Activated B cell treated with CpG ODN at 0.5 μM for 24 hours (primary cell): ENCODE results near the gene CDC14B. TPM values are rescaled to one million over a fixed set of nuclear protein-coding genes. Genes with fewer than 3 reads are reported as not detected.

Experiments used
- ATAC-seq: fragments of 200-7000 bp; cut with Tn5 transposase; one replicate; pipeline ENCODE4 v1.10.0; 2021; ENCODE audit warnings: low read depth, mild to moderate bottlenecking, moderate library complexity
- CTCF ChIA-PET: fragments of 350-600 bp; sonication (Branson Sonifier 250); formaldehyde crosslinking; loops from one replicate; lab custom pipeline; 2021; ENCODE audit warnings: antibody characterized with exemption; lab: Charles Lee
- POLR2A ChIA-PET: fragments of 350-600 bp; sonication (Branson Sonifier 250); formaldehyde crosslinking; loops from one replicate; lab custom pipeline; 2021; ENCODE audit warnings: antibody characterized with exemption; lab: Charles Lee
- DNase-seq: peaks from one replicate; pipeline ENCODE4 v3.0.0; 2022
- H3K27ac Mint-ChIP-seq: one replicate; pipeline ENCODE4 v1.8.0; 2020; ENCODE audit warnings: mixed read lengths
- H3K27me3 Mint-ChIP-seq: one replicate; pipeline ENCODE4 v1.8.0; 2021; ENCODE audit warnings: mixed read lengths
- H3K36me3 Mint-ChIP-seq: one replicate; pipeline ENCODE4 v1.8.0; 2021; ENCODE audit warnings: low read depth, mixed read lengths
- H3K4me1 Mint-ChIP-seq: one replicate; pipeline ENCODE4 v1.8.0; 2021; ENCODE audit warnings: mixed read lengths
- H3K4me3 Mint-ChIP-seq: one replicate; pipeline ENCODE4 v1.8.0; 2020; ENCODE audit warnings: mild to moderate bottlenecking, mixed read lengths
- H3K9me3 Mint-ChIP-seq: one replicate; pipeline ENCODE4 v1.8.0; 2020; ENCODE audit warnings: mixed read lengths
- CTCF ChIP-seq: fragments of 200-600 bp; IDR thresholded peaks from one replicate; pipeline ENCODE4 v1.8.0; 2022; ENCODE audit warnings: antibody characterized with exemption, mild to moderate bottlenecking
- intact Hi-C: fragments of 100-400 bp; cut with micrococcal nuclease; formaldehyde crosslinking; loops from one replicate; pipeline ENCODE4 v1.15.1; 2024
- total RNA-seq: library from RNA; stranded (reverse); gene quantifications from 2 replicates; pipeline ENCODE4 v1.2.3, GENCODE V29; 2022

CDC14B gene
- total RNA-seq, 1 donor from 2014 or later: 2.5 TPM

DNA sequence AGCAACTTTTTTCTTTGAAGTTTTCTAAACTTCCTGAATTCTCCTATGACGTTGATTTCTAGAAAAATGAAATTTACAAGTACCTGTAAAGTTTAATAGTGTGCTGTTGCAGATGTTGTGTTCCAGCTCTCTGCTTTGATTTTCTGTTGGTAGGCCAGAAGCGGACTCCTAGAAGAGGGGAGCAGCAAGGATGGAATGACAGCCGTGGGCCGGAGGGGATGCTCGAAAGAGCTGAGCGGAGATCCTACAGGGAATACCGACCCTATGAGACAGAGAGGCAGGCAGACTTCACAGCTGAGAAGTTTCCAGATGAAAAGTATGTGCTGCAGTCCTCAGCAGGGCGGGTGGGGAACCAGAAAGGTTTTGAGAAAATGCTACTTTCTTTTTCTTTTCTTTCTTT lies 161.4 kb downstream of the CDC14B start:
- CTCF ChIA-PET: no interaction called here

DNA sequence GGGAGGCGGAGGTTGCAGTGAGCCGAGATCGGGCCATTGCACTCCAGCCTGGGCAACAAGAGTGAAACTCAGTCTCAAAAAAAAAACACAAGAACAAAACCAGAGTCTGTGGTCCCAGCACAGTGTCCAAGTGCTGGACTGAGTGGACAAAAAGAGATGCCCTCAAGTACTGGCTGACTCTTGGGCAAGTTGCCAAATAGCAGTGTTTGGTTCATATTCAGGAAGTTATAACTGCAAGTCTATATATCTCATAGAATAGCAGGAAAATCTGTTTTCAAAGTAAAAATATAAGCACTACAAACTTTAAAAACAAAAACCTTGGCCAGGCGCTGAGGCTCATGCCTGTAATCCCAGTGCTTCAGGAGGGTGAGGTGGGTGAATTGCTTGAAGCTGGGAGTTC lies 162.4 kb downstream of the CDC14B start:
- H3K27ac Mint-ChIP-seq: no peak overlapping the region
- intact Hi-C loops: loop anchor here (10.0 kb wide), 1 partner anchor 398 kb away; the partner anchor contains the start of gene ZNF782
- DNase-seq (no peak), ATAC-seq (no peak)
- no peak for TF ChIP-seq CTCF
- no peaks in the 10 kb centered on the region for H3K4me1 Mint-ChIP-seq
- no peaks in the 10 kb centered on the region for H3K9me3 Mint-ChIP-seq
- ChIA-PET POLR2A (no interaction called here), CTCF (no interaction called here)
- no peaks in the 10 kb centered on the region for H3K27me3 Mint-ChIP-seq
- peaks cover 17% of the 10 kb centered on the region for H3K36me3 Mint-ChIP-seq
- H3K4me3 Mint-ChIP-seq: no peak overlapping the region

More for the DNA sequence above, 161.4 kb downstream of the CDC14B start:
- ATAC-seq (no peak), DNase-seq (no peak)
- no peak for TF ChIP-seq CTCF
- Mint-ChIP-seq H3K27me3 (no peaks in the 10 kb centered on the region), H3K4me1 (no peaks in the 10 kb centered on the region), H3K36me3 (peaks cover 17% of the 10 kb centered on the region), H3K4me3 (no peak overlapping the region), H3K9me3 (no peaks in the 10 kb centered on the region), H3K27ac (no peak overlapping the region)
- intact Hi-C loops: loop anchor here (10.0 kb wide), 1 partner anchor 397 kb away; the partner anchor contains the start of gene ZNF782
- POLR2A ChIA-PET: no interaction called here

DNA sequence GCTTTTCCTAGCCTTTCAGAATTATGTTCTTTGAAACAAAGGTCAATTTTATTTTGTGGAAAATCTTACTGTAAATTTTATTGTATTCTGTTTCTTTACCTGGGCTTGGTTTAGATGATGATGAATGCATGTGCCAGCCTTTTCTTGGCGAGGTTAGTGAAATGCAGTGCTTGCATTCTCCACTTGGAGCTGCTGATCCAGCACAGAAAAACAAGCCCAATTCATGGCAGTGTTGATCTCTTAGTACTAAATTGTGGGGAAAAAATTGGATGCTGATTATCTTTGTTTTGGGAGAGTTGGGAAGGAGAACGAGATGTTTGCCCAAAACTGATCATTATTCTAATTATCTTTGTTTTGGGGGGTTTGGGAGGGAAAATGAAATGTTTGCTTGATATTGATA lies 166.0 kb downstream of the CDC14B start:
- CTCF ChIA-PET: no interaction called here
- intact Hi-C loops: loop anchor here (10.0 kb wide), 1 partner anchor 401 kb away; the partner anchor contains the start of gene ZNF782
- no peak for TF ChIP-seq CTCF
- ATAC-seq (no peak), DNase-seq (no peak)
- Mint-ChIP-seq H3K4me1 (peaks cover 11% of the 10 kb centered on the region), H3K4me3 (no peak overlapping the region), H3K27me3 (peaks cover 3% of the 10 kb centered on the region), H3K36me3 (peaks cover 3% of the 10 kb centered on the region), H3K9me3 (no peaks in the 10 kb centered on the region), H3K27ac (no peak overlapping the region)
- POLR2A ChIA-PET: interaction anchor here (0.7 to 1.0 kb wide), 2 partner anchors 40 to 113 kb away, joined by 3 to 10 read pairs; no protein-coding TSS in a partner anchor

GRCh38 chr9:96450613-96451528 lies 168.8 kb downstream of the CDC14B start:
- DNase-seq (peak; percentile 31), ATAC-seq (no peak)
- Mint-ChIP-seq H3K4me1 (peaks cover 11% of the 10 kb centered on the region), H3K27ac (peak overlapping the region; percentile 71), H3K36me3 (no peaks in the 10 kb centered on the region), H3K9me3 (no peaks in the 10 kb centered on the region), H3K4me3 (peak overlapping the region; percentile 87), H3K27me3 (peaks cover 3% of the 10 kb centered on the region)
- CTCF ChIA-PET: interaction anchor here (1.4 to 1.6 kb wide), 2 partner anchors 9 to 123 kb away, joined by 4 to 5 read pairs; no protein-coding TSS in a partner anchor
- no peak for TF ChIP-seq CTCF
- POLR2A ChIA-PET: interaction anchor here (1.1 to 2.0 kb wide), 6 partner anchors 8 to 116 kb away, joined by 3 to 14 read pairs (median 4); no protein-coding TSS in a partner anchor
- intact Hi-C loops: loop anchor here (1.0 to 10.0 kb wide), 5 partner anchors 28 to 404 kb away; partner anchors contain the start of genes ZNF367 and ZNF782

Other genes with a start within 250 kb of the CDC14B start
- 9.3 and 10.9 TPM in 2 replicates for gene SLC35D2, start 236.1 kb downstream of the CDC14B start, total RNA-seq
- gene ZNF367, start 201.5 kb downstream of the CDC14B start, total RNA-seq: 4.0 and 4.3 TPM in 2 replicates
- gene HABP4, start 169.7 kb downstream of the CDC14B start, total RNA-seq: 8.1 TPM in 2 replicates
- gene PRXL2C, start 35.5 kb upstream of the CDC14B start, total RNA-seq: 11.7 and 12.6 TPM in 2 replicates
- 13.3 and 18.4 TPM in 2 replicates for gene ZNF510, start 158.2 kb upstream of the CDC14B start, total RNA-seq
- gene ZNF782, start 234.7 kb upstream of the CDC14B start, total RNA-seq: 7.7 and 8.0 TPM in 2 replicates